HG03159 (cell line): ENCODE measurements around the gene AR.

Experiments
- ATAC-seq: cut with Tn5 transposase; IDR thresholded peaks from one replicate; pipeline ENCODE4 v1.9.1; 2021; ENCODE audit warnings: mild to moderate bottlenecking, moderate library complexity; ENCODE audit not compliant: unreplicated experiment

AR gene, protein sequence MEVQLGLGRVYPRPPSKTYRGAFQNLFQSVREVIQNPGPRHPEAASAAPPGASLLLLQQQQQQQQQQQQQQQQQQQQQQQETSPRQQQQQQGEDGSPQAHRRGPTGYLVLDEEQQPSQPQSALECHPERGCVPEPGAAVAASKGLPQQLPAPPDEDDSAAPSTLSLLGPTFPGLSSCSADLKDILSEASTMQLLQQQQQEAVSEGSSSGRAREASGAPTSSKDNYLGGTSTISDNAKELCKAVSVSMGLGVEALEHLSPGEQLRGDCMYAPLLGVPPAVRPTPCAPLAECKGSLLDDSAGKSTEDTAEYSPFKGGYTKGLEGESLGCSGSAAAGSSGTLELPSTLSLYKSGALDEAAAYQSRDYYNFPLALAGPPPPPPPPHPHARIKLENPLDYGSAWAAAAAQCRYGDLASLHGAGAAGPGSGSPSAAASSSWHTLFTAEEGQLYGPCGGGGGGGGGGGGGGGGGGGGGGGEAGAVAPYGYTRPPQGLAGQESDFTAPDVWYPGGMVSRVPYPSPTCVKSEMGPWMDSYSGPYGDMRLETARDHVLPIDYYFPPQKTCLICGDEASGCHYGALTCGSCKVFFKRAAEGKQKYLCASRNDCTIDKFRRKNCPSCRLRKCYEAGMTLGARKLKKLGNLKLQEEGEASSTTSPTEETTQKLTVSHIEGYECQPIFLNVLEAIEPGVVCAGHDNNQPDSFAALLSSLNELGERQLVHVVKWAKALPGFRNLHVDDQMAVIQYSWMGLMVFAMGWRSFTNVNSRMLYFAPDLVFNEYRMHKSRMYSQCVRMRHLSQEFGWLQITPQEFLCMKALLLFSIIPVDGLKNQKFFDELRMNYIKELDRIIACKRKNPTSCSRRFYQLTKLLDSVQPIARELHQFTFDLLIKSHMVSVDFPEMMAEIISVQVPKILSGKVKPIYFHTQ

DNA sequence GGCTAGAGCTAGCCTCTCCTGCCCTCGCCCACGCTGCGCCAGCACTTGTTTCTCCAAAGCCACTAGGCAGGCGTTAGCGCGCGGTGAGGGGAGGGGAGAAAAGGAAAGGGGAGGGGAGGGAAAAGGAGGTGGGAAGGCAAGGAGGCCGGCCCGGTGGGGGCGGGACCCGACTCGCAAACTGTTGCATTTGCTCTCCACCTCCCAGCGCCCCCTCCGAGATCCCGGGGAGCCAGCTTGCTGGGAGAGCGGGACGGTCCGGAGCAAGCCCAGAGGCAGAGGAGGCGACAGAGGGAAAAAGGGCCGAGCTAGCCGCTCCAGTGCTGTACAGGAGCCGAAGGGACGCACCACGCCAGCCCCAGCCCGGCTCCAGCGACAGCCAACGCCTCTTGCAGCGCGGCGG, at the start of gene AR:
Gene AR, plus strand, starts transcription at position 204 of the 400 bp plus-strand sequence. CDS start 1,126 bp downstream, outside the sequence.
- ATAC-seq = no peak

GRCh38 chrX:67500617-67501016, 43.2 kb upstream of the AR start:
- no peak for ATAC-seq

DNA sequence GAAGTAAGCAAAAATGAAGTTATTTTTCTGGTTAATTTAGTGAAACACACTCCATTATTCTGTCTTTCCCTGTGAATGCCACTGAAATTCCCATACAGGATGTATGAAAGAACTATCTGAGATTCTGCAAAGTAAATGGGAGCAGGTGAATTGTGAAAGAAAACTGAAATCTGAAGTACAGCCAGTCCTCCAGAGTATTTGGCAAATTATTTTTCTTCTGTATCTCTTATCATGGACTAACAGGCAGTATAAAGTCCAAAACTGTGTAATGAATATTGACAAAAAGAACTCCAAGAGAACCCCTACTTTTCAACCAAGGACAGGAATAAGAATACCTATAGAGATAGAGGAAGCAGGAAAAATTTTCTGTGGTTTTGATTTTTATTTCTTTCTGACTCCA, 40.8 kb upstream of the AR start:
- ATAC-seq = no peak

- ATAC-seq = no peak
Measured at GRCh38 chrX:67503453-67503852, 40.4 kb upstream of the AR start.

- no peak for ATAC-seq
Measured at GRCh38 chrX:67520671-67521070, 23.1 kb upstream of the AR start.

DNA sequence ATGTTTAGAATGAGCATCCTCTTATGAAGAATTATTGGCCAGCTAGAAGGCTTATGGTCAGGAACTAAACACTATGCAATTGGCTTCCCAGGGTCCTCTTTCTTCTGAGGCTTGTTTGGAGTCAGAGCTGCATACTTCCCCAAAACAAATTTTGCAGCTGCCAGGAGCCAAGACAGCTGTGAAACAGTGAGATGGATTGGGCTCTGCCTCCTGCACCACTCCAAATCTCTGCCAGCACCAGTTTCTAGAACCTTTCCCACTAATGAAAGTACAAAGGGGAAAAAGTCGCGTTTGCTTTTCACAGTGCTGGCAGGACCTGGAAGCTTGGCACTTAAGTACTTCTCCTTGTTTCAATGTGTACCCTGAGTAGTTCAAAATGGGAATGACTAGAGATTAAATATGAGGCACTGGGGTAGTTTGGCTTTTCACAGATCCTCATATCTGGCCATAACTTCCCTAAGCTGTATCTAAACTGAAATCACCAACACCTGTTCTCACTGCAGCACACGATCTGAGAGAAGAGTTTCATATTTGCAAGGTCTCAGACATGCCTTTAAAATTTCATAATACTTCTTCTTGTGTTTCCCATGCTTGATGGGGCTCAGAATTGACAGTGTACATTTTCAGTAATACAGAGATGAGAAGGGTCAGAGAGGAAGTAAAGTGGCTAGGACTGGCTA, 20.7 kb upstream of the AR start:
- no peak for ATAC-seq

DNA sequence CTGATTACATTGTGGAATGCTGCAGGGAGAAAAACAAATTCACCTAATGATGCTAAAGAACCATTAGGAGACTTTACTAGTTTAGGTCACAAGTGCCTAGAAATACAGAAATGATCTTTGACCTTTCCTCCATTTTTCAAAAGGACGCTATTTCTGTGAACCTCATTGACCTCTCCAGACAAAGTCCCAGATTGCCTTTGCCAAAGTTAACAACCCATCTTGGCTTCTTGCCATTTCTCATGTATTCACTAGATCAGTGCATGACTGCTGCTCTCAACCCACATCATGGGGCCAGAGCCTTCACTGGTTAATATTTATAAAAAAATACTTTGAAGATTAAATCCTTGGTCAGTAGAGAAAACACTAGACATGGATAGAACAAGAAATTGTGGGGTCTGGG, 19.9 kb upstream of the AR start:
- ATAC-seq = no peak

GRCh38 chrX:67524428-67524827, 19.4 kb upstream of the AR start:
- ATAC-seq = no peak

DNA sequence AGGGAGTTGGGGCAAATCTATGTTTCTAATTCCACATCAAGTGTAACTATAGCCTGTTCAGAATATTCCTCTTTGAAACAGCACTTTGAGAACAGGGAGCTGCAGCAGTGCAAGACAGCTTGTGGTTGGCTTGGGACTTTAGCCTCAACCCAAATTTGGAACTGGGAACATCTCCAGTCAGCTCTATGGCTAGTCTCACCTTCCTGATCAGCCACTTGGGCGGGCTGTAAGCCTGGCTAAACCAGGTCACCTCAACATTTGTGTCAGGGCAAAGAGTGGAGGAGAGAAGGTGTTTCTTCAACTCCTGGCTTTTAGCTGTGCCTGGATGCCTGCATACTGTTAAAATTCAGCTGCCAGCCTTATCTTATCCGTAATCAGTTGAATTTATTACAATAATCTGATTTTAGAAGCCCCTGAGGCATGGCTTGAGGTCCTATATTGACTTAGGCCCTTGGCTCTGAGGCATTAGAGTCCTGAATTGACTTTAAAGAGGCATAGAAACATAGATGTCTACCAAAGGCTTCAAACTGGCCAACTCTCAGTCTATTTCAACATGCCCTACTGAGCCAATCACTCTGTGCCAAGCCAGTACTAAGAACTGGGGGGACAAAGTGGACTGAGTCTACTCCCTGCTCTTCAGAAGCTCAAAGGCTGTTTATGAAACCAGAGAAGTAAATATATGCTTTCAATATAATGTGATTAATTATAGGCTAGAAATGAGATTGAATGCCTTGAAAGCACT, 18.7 kb upstream of the AR start:
- ATAC-seq = no peak

DNA sequence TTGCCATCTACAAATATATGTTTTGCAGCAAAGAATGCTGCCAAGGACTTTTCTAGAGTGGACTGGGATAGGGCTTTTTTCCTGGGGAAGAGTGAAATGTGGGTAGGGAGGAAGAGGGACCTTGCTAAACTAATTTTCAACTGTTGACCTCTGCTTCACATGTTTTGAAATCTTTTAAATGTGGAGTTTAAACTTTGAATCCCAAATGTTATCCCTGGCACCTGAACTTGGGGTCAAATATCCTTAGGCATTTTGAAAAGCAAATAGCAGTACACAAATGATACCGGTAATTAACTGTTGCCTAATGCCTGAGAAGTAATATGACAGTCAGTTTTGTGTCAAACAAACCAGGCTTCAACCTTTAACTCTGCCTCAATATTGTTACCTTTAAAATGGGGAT, 7.3 kb upstream of the AR start:
- no peak for ATAC-seq

GRCh38 chrX:67538383-67538782, 5.4 kb upstream of the AR start:
- no peak for ATAC-seq

DNA sequence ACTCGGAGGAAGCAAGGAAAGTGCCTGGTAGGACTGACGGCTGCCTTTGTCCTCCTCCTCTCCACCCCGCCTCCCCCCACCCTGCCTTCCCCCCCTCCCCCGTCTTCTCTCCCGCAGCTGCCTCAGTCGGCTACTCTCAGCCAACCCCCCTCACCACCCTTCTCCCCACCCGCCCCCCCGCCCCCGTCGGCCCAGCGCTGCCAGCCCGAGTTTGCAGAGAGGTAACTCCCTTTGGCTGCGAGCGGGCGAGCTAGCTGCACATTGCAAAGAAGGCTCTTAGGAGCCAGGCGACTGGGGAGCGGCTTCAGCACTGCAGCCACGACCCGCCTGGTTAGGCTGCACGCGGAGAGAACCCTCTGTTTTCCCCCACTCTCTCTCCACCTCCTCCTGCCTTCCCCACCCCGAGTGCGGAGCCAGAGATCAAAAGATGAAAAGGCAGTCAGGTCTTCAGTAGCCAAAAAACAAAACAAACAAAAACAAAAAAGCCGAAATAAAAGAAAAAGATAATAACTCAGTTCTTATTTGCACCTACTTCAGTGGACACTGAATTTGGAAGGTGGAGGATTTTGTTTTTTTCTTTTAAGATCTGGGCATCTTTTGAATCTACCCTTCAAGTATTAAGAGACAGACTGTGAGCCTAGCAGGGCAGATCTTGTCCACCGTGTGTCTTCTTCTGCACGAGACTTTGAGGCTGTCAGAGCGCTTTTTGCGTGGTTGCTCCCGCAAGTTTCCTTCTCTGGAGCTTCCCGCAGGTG, 637 bp downstream of the AR start:
- no peak for ATAC-seq

GRCh38 chrX:67545036-67545821, 1.4 kb downstream of the AR start:
- ATAC-seq = no peak

DNA sequence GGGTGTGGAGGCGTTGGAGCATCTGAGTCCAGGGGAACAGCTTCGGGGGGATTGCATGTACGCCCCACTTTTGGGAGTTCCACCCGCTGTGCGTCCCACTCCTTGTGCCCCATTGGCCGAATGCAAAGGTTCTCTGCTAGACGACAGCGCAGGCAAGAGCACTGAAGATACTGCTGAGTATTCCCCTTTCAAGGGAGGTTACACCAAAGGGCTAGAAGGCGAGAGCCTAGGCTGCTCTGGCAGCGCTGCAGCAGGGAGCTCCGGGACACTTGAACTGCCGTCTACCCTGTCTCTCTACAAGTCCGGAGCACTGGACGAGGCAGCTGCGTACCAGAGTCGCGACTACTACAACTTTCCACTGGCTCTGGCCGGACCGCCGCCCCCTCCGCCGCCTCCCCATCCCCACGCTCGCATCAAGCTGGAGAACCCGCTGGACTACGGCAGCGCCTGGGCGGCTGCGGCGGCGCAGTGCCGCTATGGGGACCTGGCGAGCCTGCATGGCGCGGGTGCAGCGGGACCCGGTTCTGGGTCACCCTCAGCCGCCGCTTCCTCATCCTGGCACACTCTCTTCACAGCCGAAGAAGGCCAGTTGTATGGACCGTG, 2.2 kb downstream of the AR start:
- no peak for ATAC-seq

- ATAC-seq = no peak
Measured at GRCh38 chrX:67546496-67547423, 2.9 kb downstream of the AR start.

GRCh38 chrX:67555578-67556203, 11.9 kb downstream of the AR start:
- peak; percentile 83 for ATAC-seq

GRCh38 chrX:67558267-67558666, 14.4 kb downstream of the AR start:
- no peak for ATAC-seq
